Parathyroid adenoma (tissue), 2 donors: Measurements from ENCODE around the gene SLC2A5.
A peak's percentile ranks its signal among the peaks of the same experiment; 100 is the strongest.

ENCODE experiments used
- H2AFZ ChIP-seq: fragments of 300-600 bp; sonication (generic); one replicate; pipeline ENCODE4 v1.7.0; 2017; ENCODE audit warnings: antibody characterized with exemption, mild to moderate bottlenecking
- H3K27ac ChIP-seq: fragments of 300-600 bp; sonication (generic); one replicate; pipeline ENCODE4 v1.7.0; 2017
- H3K27me3 ChIP-seq: fragments of 300-600 bp; sonication (generic); one replicate; pipeline ENCODE4 v1.7.0; 2017; ENCODE audit warnings: low read length; ENCODE audit not compliant: control insufficient read depth, insufficient read depth
- H3K36me3 ChIP-seq: fragments of 300-600 bp; sonication (generic); one replicate; pipeline ENCODE4 v1.7.0; 2017; ENCODE audit warnings: low read length; ENCODE audit not compliant: control insufficient read depth, insufficient read depth
- H3K4me1 ChIP-seq: fragments of 300-600 bp; sonication (generic); one replicate; pipeline ENCODE4 v1.7.0; 2017; ENCODE audit warnings: control low read depth
- H3K4me2 ChIP-seq: fragments of 300-600 bp; sonication (generic); one replicate; pipeline ENCODE4 v1.7.0; 2017; ENCODE audit warnings: low read length
- H3K4me3 ChIP-seq: fragments of 300-600 bp; sonication (generic); one replicate; pipeline ENCODE4 v1.7.0; 2017; ENCODE audit warnings: low read depth, low read length
- H3K79me2 ChIP-seq: fragments of 300-600 bp; sonication (generic); one replicate; pipeline ENCODE4 v1.7.0; 2017; ENCODE audit warnings: control low read depth
- H3K9ac ChIP-seq: fragments of 300-600 bp; sonication (generic); one replicate; pipeline ENCODE4 v1.7.0; 2017; ENCODE audit warnings: mild to moderate bottlenecking
- H3K9me3 ChIP-seq: fragments of 300-600 bp; sonication (generic); one replicate; pipeline ENCODE4 v1.7.0; 2017; ENCODE audit warnings: low read length; ENCODE audit not compliant: control insufficient read depth
- TF ChIP-seq, protein P1 (sequence below): fragments of 300-600 bp; sonication (generic); IDR thresholded peaks from one replicate; pipeline ENCODE4 v1.7.0; 2017; ENCODE audit warnings: antibody characterized with exemption, mild to moderate bottlenecking
- donor health status: primary hyperparathyroidism.

Gene SLC2A5

DNA sequence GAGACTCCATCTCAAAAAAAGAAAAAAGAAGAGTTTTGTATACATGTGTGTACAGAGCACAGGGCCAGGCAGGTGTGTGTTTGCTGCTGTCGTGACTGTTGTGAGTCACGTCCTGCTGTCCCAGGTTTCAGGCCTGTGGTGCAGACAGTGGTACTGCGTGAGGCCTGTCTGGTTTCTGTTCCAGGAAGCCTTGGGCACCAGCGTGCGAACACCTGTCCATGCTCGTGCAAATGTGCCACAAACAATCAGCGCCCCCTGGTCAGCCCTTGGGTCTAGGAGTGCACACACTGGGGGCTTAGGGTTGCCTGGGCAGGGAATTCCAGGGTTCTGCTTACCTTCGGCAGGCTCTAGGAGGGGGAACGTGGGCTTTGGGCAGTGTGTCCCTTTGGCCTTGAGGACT is 42.5 kb upstream of the SLC2A5 start:
- Histone ChIP-seq H3K4me2 (no peak overlapping the region), H3K4me1 (peaks cover 2% of the 10 kb centered on the region), H3K79me2 (no peaks in the 10 kb centered on the region), H3K27ac (no peak overlapping the region), H3K9ac (no peak overlapping the region), H2AFZ (no peak overlapping the region), H3K9me3 (no peaks in the 10 kb centered on the region), H3K27me3 (no peaks in the 10 kb centered on the region), H3K36me3 (no peaks in the 10 kb centered on the region), H3K4me3 (no peak overlapping the region)
- TF ChIP-seq, protein P1, sequence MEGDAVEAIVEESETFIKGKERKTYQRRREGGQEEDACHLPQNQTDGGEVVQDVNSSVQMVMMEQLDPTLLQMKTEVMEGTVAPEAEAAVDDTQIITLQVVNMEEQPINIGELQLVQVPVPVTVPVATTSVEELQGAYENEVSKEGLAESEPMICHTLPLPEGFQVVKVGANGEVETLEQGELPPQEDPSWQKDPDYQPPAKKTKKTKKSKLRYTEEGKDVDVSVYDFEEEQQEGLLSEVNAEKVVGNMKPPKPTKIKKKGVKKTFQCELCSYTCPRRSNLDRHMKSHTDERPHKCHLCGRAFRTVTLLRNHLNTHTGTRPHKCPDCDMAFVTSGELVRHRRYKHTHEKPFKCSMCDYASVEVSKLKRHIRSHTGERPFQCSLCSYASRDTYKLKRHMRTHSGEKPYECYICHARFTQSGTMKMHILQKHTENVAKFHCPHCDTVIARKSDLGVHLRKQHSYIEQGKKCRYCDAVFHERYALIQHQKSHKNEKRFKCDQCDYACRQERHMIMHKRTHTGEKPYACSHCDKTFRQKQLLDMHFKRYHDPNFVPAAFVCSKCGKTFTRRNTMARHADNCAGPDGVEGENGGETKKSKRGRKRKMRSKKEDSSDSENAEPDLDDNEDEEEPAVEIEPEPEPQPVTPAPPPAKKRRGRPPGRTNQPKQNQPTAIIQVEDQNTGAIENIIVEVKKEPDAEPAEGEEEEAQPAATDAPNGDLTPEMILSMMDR: no peak

DNA sequence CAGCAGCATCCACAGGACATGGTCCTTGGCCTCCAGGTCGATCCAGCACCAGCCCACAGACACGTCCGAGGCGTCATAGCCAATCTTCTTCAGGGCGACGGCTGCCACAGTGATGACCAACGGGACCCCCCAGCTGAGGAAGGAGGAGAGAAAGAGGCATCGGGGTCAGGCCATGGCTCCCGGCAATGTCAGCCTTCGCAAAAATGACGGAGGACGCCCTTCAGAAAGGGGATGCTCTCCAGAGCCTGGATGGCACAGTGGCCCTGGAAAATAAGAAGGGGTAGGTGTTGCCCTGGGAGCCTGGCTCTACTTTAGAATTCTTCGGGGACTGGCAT is 41.9 kb upstream of the SLC2A5 start:
- Histone ChIP-seq H3K27ac (no peak overlapping the region), H2AFZ (no peak overlapping the region), H3K4me3 (no peak overlapping the region), H3K79me2 (no peaks in the 10 kb centered on the region), H3K4me1 (peaks cover 2% of the 10 kb centered on the region), H3K27me3 (no peaks in the 10 kb centered on the region), H3K9me3 (no peaks in the 10 kb centered on the region), H3K9ac (no peak overlapping the region), H3K36me3 (no peaks in the 10 kb centered on the region), H3K4me2 (no peak overlapping the region)
- TF ChIP-seq, protein P1: no peak

DNA sequence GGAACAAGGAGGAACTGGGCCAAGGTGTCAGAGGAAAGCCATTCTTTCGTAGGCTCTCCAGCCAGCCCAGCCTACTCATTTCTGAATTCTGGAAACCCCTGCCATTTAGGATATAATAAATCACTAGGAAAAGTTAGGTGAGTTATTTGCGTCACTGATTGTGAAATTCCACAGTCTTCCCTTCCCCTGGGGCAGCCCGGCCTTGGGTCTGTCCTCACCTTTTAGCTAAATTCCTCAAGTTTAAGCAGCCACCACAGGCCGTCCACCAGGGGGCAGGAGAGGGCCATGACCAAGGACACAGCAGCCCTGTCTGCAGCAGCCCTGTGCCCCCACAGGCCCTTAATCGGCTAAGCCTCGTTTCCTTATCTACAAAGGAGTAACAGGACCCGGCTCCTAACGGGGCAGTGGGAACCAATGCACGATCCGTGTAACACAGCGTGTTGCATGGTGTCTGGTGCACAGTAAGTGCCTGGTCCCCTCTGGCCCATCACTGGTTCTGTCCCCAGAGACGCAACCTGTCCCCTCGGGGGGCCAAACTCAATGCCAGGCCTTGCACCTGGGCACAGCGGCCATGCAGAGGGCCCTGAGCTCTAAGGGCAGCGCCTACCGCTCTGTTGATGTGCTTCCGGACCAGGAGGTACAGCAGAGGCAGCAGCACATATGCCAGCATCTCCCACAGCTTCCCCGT is 41.4 kb upstream of the SLC2A5 start:
- H2AFZ ChIP-seq: no peak overlapping the region
- H3K79me2 ChIP-seq: no peaks in the 10 kb centered on the region
- no peak overlapping the region for H3K9ac ChIP-seq
- H3K9me3 ChIP-seq: no peaks in the 10 kb centered on the region
- no peak overlapping the region for H3K27ac ChIP-seq
- H3K4me2 ChIP-seq: no peak overlapping the region
- no peaks in the 10 kb centered on the region for H3K27me3 ChIP-seq
- TF ChIP-seq, protein P1: peak; percentile 82
- no peak overlapping the region for H3K4me3 ChIP-seq
- peaks cover 2% of the 10 kb centered on the region for H3K4me1 ChIP-seq
- H3K36me3 ChIP-seq: no peaks in the 10 kb centered on the region

DNA sequence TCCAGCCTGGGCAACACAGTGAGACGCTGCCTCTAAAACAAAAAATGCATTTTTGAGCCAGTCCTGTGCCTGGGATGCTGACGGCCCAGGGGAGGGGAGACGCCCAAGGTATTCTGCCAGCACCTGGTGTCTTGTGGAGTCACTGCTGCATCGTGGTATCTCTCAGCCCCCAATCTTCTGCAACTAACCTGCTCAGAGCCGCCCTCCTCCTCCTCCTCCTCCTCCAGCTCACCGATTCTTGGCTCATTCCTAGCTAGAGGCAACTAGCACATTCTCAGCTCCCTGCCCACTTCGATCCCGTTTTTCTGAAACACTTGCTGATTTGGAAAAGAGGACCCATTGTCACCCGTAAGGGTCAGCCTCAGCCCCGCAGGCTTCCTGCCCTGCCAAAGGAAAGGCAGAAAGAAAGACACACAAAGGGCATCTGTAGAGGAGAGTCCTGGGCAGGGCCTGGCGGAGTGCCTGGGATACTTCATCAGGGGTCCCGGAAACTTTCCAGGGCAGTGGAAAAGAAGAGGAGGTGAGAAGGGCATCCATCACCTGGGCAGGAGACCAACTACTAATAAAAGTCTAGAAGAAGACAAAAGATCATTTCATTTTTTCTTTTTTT is 38.7 kb upstream of the SLC2A5 start:
- H3K4me3 ChIP-seq: no peak overlapping the region
- no peaks in the 10 kb centered on the region for H3K27me3 ChIP-seq
- H3K9ac ChIP-seq: no peak overlapping the region
- H3K36me3 ChIP-seq: no peaks in the 10 kb centered on the region
- H3K79me2 ChIP-seq: no peaks in the 10 kb centered on the region
- peaks cover 2% of the 10 kb centered on the region for H3K4me1 ChIP-seq
- TF ChIP-seq, protein P1: no peak
- no peaks in the 10 kb centered on the region for H3K9me3 ChIP-seq
- H2AFZ ChIP-seq: no peak overlapping the region
- no peak overlapping the region for H3K4me2 ChIP-seq
- no peak overlapping the region for H3K27ac ChIP-seq

DNA sequence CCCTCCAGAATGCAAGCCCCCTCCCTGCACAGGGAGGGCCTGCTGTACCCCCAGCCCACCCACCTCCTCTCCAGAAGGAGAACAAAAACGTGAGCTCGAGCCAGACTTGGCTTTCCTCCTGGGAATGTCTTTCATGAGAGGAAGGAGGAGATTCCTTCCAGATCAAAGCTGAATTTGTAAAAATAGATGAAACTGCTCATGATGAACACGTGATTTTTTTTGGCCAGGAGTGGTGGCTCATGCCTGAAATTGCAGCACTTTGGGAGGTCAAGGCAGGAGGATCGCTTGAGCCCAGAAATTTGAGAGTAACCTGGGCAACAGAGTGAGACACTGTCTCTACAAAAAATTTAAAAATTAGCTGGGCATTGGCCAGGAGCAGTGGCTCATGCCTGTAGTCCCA is 37.7 kb upstream of the SLC2A5 start:
- Histone ChIP-seq H3K27ac (no peak overlapping the region), H3K4me2 (no peak overlapping the region)
- TF ChIP-seq, protein P1: no peak

More for the DNA sequence above, 37.7 kb upstream of the SLC2A5 start:
- no peak overlapping the region for H2AFZ ChIP-seq
- H3K27me3 ChIP-seq: no peaks in the 10 kb centered on the region
- H3K36me3 ChIP-seq: no peaks in the 10 kb centered on the region
- H3K9me3 ChIP-seq: no peaks in the 10 kb centered on the region
- no peaks in the 10 kb centered on the region for H3K79me2 ChIP-seq
- H3K4me3 ChIP-seq: no peak overlapping the region
- H3K4me1 ChIP-seq: peaks cover 2% of the 10 kb centered on the region
- H3K9ac ChIP-seq: no peak overlapping the region
